NCI-H510A (cell line): ENCODE results near the gene ETV5.

ENCODE experiments used
- DNase-seq: peaks from one replicate; lab custom pipeline; 2025; lab: John Stamatoyannopoulos, UW

ETV5 gene

GRCh38 chr3:186095561-186096081, 13.3 kb downstream of the ETV5 start:
- no peak for DNase-seq

- no peak for DNase-seq
These were observed 14.0 kb downstream of the ETV5 start for GRCh38 chr3:186094696-186095425.

DNA sequence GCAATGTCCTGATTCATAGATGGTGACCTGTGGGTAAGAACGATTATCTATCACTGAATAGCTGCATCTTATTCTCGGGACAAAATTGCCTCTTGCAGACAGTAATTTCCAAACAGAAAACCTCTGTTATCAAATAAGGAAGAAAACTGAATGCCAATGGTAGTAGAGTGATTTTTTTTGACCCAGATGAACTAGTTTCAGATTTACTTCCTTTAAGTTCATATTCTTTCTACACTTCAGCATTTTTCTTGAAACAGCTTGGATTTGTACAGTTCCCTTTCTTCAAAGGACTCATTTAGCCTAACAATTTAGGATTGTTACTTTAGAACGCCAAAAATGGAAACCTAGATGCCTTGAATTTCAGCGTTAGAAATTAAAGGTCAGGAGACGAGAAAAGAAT, 14.6 kb downstream of the ETV5 start:
- DNase-seq, result no peak

DNA sequence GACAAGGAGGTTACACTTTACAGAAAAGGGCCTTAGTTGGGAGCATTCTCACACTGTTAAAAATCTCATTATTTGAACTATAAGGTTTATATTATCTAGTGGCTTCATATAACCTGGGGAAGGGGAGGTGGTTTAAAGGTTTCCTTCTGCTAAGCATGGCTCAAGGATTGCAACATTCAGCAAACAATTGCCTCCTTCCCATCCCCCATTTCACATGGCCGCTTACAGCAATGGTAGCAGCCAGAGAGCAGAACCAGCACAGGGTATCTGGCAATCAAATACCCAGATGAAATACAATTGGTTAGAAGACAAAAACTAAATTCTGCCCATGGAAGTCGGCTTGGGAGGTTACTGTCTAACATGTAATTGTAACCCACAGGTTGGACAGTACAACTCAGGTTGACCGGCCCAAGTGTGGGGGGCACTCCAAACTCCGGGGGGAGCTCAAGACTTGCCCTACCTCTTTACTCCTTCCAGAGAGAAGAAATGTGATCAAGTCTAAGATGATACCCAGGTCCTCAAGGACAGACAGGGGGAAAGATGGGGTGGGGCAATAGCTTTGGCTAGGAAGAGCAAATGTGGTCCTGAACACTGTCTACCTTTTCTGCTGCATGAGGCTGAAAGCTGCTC, 15.5 kb downstream of the ETV5 start:
- DNase-seq, result no peak

DNA sequence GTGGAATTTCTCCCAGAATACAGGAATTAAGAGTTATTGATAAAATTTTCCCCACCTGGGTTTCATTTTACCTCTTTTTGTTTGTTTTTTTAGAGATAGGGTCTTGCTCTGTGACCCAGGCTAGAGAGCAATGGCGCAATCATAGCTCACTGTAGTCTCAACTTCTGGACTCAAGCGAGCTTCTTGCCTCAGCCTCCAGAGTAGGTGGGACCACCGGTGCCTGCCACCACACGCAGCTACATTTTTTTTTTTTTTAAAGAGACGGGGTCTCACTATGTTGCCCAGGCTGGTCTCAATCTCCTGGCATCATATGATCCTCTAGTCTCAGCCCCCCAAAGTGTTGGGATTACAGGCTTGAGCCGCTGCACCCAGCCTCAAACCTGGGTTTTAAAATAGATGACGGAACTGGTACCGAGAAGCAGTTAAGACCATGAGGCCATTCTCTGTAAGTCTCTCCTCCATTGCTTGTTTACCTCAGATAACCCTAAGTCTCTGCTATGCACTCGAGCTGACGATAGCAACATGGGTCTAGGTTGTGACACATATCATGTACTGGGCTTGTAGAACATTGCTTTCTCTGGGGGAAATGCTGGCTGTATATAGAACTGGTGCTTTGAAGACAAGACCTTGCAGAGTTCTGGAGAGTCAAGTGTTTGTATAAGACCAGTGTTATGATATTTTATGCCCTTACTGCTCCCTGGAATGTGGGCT, 16.4 kb downstream of the ETV5 start:
- no peak for DNase-seq

DNA sequence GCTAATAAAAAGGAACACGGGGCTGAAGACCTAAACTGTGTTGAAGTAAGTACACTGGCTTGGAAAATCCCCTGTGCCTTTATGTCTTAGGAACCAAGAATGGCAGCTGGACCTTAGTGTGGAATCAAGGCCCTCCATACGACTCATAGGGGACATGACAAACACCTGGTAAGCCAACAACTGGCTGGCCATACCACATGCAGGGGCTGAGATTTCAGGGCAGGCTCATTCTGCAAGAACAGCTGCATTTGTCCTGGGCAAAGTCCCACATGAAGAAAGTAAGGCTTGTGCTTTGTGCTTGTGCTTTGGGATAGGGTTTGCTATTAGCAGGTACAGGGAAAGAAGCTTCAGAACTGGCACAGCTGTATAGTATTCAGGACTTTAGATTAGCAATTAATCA, 18.0 kb downstream of the ETV5 start:
- no peak for DNase-seq

DNA sequence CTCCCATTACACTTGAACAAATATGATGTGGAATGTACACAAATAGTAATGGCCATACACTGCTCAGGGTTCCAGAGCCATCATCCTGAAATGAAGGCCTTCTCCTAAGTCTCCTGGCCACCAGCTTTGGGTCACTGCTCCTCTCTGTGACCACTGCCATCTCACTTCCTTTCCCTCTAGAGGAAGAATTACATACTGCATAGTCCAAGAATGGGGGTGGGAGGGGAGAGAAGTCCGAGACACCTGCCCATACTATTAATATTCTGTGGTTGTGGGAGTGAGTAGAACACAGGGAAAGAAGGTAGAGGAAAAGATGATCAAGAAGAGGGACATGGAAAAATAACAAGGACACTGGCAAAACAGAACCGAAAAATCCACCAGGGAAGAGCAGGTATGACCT, 20.6 kb downstream of the ETV5 start:
- no peak for DNase-seq

DNA sequence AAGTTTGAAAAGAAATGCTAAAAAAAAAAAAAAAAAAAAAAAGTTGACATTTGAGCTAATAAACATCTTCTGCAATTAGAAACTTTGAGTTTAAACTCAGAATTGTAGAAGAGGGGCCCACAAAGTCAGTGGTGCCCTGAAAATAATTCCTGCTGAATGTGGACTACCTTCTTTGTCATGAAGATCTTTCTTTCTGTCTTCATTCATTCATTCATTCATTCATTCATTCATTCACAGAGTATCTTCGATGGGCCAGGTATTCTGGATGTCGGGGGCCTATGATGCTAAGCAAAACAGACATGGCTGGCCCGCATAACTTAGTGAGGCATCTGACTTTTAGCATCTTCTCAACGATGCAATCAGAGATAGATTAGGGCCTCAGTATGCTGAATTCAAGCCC, 24.6 kb downstream of the ETV5 start:
- DNase-seq, result no peak

DNA sequence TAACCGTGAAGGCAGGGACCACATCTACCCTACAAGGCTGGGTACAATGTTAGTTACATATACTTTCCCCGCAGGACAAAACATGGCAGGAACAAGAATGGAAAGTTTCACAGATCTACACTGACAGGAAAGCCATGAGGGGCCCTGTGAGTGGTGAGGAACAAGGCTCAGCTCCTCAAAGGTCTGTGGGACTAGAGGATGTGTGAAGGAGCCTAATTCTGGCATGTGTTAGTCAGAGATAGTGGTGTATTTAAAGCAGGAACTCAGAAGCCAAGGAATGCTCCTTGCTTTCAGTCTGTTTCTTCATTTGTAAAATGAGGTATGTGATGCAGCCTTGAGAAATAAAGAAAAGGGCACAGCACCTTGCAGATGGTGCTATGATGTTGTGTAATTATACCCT, 25.1 kb downstream of the ETV5 start:
- no peak for DNase-seq

DNA sequence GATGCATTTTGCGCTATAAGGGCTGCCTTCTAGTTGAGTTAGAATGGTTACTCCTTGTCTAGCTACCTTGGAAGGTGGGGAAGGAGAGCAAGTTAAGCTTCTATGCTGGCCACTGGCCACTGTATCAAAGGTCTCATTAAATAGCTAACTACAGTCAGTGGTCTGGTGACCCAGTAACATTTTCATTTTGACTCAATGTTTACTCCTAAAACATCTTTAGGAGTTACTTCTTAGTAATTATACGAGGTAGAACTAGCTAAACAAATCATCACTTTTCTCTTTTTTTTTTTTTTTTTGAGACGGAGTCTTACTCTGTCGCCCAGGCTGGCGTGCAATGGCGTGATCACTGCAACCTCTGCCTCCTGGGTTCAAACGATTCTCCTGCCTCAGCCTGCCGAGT, 26.7 kb downstream of the ETV5 start:
- DNase-seq, result no peak

DNA sequence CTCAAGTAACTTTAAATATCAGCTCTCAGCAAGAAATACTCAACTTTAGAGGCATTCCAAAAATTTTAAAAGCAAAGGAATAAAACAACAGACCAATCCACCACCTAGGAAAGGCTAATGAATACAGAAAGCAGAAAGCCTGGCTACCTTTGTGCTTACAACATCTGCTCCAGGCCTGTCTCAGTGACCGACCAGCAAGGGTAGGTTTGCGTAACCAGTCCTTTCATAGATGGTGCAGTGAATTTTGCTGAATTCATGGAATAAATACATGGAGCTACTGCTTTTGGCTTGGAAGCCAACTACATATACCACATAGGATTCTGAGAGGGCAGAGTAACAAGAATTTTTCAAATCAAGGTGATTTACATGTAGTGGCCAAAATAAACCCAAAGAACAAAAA, 27.2 kb downstream of the ETV5 start:
- DNase-seq, result no peak

- no peak for DNase-seq
These were observed 27.9 kb downstream of the ETV5 start for GRCh38 chr3:186080849-186081438.

DNA sequence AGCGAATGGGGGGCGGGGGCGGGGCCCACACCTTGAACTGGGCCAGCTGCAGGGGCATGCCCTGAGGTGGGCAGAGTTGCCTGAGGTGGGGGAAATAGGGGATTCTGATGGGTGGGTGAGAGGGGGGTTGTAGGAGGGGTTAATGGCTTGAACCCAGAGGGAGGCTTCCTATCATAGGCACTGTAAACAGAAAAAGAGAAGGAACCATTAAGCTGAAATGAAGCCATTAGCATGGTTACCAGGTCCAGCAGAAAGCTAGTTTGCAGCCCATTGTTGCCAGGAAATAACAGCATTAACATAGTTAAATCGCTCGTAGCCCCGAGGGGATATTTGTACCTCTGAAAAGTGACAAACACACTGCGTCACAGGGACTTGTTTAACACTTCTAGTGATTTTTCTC, 29.0 kb downstream of the ETV5 start:
- DNase-seq, result no peak

- no peak for DNase-seq
These were observed 31.4 kb downstream of the ETV5 start for GRCh38 chr3:186077466-186077865.

DNA sequence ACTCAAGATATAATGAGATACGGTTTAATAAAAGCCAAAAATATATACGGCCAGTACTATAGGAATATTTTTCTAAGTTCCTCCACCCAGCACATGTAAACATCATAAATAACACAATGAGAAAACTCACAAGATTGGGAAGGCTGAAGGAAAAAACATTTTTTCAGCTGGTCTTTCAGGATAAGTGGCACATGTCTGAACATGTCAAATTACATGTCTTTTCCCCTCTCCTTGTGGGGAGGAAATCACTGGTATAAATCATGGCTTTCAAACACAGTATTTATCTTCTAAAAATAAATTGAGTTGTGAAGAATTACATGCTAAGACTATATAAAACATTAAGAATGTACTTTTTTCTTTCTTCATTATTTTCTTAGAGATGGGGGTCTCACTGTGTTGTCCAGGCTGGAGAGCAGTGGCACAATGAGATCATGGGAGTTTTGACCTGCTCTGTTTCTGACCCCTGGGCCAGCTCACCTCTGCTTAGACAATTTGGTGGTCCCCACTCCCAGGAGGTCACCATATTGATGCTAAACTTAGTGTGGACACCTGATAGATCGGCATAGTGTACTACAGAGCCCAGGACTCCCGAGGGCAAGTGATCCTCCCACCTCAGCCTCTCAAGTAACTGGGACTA, 32.8 kb downstream of the ETV5 start:
- DNase-seq, result no peak

DNA sequence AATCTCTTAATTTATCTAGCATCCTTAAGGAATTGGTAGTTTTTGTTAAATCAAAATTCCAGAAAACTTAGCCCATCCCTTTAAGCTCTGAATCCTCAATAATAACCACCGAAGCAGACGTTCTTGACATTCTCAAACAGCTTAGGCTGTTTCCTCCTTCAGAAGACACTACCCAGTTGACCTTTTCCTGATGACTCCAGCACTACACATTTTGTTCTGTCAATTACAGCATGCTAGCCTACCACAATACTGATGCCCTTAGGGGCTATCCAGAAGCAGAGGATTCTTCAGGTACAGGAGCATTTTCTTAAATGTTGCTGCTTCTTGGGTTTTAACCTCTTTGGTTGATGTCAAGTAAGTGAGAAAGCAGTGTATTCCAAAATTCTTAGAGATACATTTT, 33.4 kb downstream of the ETV5 start:
- no peak for DNase-seq

DNA sequence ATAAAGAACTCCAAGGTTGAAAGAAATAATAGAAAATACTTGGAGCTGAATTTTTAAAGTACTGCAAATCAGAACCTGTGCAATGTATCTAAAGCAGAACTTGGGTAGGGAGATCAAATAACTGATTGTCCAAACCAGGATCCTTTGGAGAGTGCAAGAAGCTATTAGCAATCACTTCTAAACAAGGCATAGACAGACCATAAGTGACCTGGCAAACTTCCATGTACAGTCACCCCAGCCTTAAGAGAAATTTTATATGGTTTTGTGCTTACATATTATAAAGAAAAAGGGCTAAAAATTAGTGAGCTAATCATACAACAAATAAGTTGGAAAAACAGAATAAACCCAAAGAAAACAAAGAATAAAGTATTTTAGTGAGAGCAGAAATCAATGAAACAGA, 35.2 kb downstream of the ETV5 start:
- no peak for DNase-seq

- DNase-seq, result no peak
These were observed 37.9 kb downstream of the ETV5 start for GRCh38 chr3:186070996-186071395.

GRCh38 chr3:186070550-186070949, 38.3 kb downstream of the ETV5 start:
- no peak for DNase-seq

- DNase-seq, result no peak
These were observed 38.8 kb downstream of the ETV5 start for GRCh38 chr3:186070133-186070532.

DNA sequence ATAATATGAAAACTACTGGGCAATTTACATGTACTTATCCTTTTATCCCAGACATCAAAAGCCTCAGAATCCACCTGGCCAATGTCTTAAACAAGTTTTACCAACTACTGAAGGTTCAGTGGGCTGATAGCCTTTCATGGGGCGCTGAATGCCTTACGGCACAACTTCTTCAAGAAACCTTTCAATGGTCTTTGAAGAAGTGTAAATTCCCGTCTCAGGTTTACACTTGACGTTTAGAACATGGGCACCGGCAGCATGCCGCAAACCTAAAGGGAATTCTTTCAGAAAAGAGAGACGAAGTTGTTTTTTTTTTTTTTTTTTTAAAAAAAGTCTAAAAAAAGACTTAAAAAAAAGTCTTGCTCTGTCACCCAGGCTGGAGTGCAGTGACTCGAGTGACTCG, 39.7 kb downstream of the ETV5 start:
- no peak for DNase-seq

DNA sequence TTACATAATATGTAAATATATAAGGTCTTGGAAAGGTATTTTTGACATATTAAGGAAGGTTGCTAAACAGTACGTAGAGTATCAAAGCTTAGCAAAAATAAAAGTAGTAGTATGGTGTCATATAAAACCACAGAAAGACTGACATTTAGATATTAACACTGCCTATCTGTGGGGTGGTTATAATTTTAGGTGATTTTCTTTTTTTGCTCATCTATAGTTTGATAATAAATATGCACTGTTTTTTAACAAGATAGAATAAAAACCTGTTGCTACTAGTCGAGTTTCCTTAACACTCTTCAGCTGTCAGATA, 40.7 kb downstream of the ETV5 start:
- no peak for DNase-seq
